ENCODE results near the gene ATG7.

Gene ATG7

DNA sequence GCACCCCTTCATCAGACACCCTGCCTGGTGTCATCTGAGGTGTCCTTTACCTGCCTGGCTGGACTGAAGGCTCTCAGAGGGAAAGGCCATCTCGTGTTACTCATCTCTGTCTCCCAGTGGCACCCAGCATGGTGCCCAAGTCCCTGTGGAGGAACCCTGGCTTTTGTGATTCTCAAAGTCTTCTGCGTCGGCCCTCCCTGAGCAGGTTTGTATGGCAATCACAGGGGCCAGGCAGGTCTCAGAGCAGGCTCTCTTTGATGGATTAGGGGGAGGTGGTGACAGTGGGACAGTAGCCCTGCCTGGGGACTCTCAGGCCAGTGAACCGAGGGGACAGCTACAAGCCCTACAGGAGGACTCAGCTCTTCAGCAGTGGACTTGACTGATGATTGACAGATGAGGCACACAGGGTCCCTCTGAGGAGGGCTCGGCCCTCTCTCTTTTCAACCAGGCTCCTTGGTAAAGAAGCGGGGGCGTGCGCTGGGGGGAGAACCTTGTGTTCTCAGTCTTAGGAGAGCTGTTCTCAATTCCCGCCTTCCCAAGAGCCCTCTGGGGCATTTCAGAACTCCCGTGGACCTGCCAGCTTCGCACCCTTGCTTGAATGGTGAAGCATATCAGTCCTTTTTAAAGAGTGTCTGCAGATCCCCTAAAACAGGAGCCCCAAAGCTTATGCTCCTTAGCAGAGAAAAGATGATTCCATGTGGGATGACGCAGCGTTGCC lies 263.2 kb downstream of the ATG7 start:
- Histone ChIP-seq H3K4me1 (ENCODE audit: control insufficient read depth in 2 of 2, insufficient read depth in 1 of 2, low read depth in 1 of 2, low read length in 2 of 2) (peaks cover 7 to 12% of the 10 kb centered on the region in 2 donors), H3K4ac (ENCODE audit: low read length) (no peak overlapping the region), H3K14ac (ENCODE audit: low read length) (no peak overlapping the region), H3K36me3 (replicated peaks in 1 of 2; ENCODE audit: control insufficient read depth in 2 of 2, insufficient read depth in 2 of 2, low read length in 2 of 2) (no peaks in the 10 kb centered on the region), H2BK15ac (ENCODE audit: low read length) (no peak overlapping the region), H2AFZ (ENCODE audit: low read length) (no peak overlapping the region), H3K27me3 (ENCODE audit: control insufficient read depth in 3 of 3, insufficient read depth in 3 of 3, low read depth in 1 of 3, low read length in 3 of 3) (no peaks in the 10 kb centered on the region), H3K4me3 (ENCODE audit: low read length in 2 of 2) (no peak overlapping the region), H4K8ac (ENCODE audit: low read depth, low read length) (no peak overlapping the region), H2BK12ac (ENCODE audit: low read length) (no peak overlapping the region), H3K9ac (ENCODE audit: low read depth, low read length, poor library complexity) (no peak overlapping the region), H3K9me3 (replicated peaks in 1 of 2; ENCODE audit: control insufficient read depth in 2 of 2, insufficient read depth in 1 of 2, low read depth in 1 of 2, low read length in 2 of 2) (no peaks in the 10 kb centered on the region), H3K4me2 (ENCODE audit: insufficient read depth, low read length, poor library complexity, severe bottlenecking) (no peak overlapping the region), H3K23ac (ENCODE audit: low read depth, low read length, poor library complexity) (no peak overlapping the region), H3K18ac (ENCODE audit: low read length) (no peak overlapping the region), H3K79me1 (ENCODE audit: low read depth, low read length) (no peaks in the 10 kb centered on the region), H2AK5ac (ENCODE audit: low read depth, low read length) (no peak overlapping the region), H3K27ac (replicated peaks; ENCODE audit: low read length) (no peak overlapping the region), H2BK120ac (ENCODE audit: low read depth, low read length) (no peak overlapping the region), H4K91ac (ENCODE audit: low read depth, low read length, poor library complexity) (no peak overlapping the region), H2BK5ac (ENCODE audit: low read length) (no peak overlapping the region)
- WGBS, 2 donors (ENCODE audit: extremely low coverage in 2 of 2, insufficient read length in 2 of 2, insufficient replicate concordance in 1 of 2): no CpG with 5 or more reads among the region's 13 CpGs
- DNase-seq (ENCODE audit: low spot score): no peak

DNA sequence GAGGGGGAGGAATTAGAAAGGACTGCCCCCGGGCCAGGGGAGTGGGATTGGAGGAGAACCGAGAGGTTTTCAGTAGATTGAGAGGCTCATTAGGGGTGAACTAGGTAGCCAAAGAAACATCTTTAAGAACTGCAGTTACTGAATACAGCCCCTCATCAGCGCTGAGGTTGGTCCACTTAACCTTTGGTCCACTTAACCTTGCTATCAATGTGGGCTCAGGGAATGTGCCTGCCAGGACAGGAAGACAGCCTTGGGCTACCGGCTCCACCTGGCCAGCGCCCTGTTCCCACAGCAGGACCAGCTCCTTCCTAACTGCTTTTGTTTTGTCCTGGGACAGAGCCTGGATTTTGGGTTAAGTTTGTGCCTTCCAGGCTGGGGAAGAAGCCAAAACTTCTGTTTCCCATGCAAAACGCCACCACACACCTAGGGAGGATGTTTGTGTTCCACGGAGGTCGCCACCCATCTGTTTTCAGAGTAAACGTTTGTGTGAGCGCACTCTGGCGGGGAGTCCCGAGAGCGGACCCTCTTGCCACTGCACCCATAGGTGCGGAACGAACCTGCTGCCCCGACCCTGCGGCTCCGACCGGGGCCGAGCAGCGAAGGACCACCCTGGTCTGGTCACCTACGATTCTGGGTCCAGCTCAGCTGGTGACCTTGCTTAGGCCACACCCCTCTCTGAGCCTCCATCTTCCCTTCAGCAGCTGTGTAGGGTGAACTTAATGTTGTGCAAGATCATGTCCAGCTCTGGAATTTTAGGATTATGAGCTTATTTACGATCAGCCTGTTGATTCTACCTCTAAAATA lies 264.1 kb downstream of the ATG7 start:
- no peak overlapping the region for H3K4me2 ChIP-seq (ENCODE audit: insufficient read depth, low read length, poor library complexity, severe bottlenecking)
- no peaks in the 10 kb centered on the region for H3K79me1 ChIP-seq (ENCODE audit: low read depth, low read length)
- no CpG with 5 or more reads among the region's 23 CpGs for WGBS, 2 donors (ENCODE audit: extremely low coverage in 2 of 2, insufficient read length in 2 of 2, insufficient replicate concordance in 1 of 2)
- H4K91ac ChIP-seq (ENCODE audit: low read depth, low read length, poor library complexity): no peak overlapping the region
- H3K9me3 ChIP-seq (replicated peaks in 1 of 2; ENCODE audit: control insufficient read depth in 2 of 2, insufficient read depth in 1 of 2, low read depth in 1 of 2, low read length in 2 of 2): no peaks in the 10 kb centered on the region
- no peak overlapping the region for H2BK5ac ChIP-seq (ENCODE audit: low read length)
- no peak overlapping the region for H2AK5ac ChIP-seq (ENCODE audit: low read depth, low read length)
- no peak overlapping the region for H3K18ac ChIP-seq (ENCODE audit: low read length)
- no peak overlapping the region for H2BK12ac ChIP-seq (ENCODE audit: low read length)
- no peak overlapping the region for H3K27ac ChIP-seq (replicated peaks; ENCODE audit: low read length)
- peaks cover 7 to 12% of the 10 kb centered on the region in 2 donors for H3K4me1 ChIP-seq (ENCODE audit: control insufficient read depth in 2 of 2, insufficient read depth in 1 of 2, low read depth in 1 of 2, low read length in 2 of 2)
- H3K4me3 ChIP-seq (ENCODE audit: low read length in 2 of 2): no peak overlapping the region
- H3K9ac ChIP-seq (ENCODE audit: low read depth, low read length, poor library complexity): no peak overlapping the region
- H2AFZ ChIP-seq (ENCODE audit: low read length): no peak overlapping the region
- no peak overlapping the region for H4K8ac ChIP-seq (ENCODE audit: low read depth, low read length)
- no peak overlapping the region for H3K4ac ChIP-seq (ENCODE audit: low read length)
- H3K27me3 ChIP-seq (ENCODE audit: control insufficient read depth in 3 of 3, insufficient read depth in 3 of 3, low read depth in 1 of 3, low read length in 3 of 3): no peaks in the 10 kb centered on the region
- no peak overlapping the region for H3K14ac ChIP-seq (ENCODE audit: low read length)
- no peak overlapping the region for H3K23ac ChIP-seq (ENCODE audit: low read depth, low read length, poor library complexity)
- H2BK15ac ChIP-seq (ENCODE audit: low read length): no peak overlapping the region
- no peak for DNase-seq (ENCODE audit: low spot score)
- H3K36me3 ChIP-seq (replicated peaks in 1 of 2; ENCODE audit: control insufficient read depth in 2 of 2, insufficient read depth in 2 of 2, low read length in 2 of 2): no peaks in the 10 kb centered on the region
- no peak overlapping the region for H2BK120ac ChIP-seq (ENCODE audit: low read depth, low read length)

DNA sequence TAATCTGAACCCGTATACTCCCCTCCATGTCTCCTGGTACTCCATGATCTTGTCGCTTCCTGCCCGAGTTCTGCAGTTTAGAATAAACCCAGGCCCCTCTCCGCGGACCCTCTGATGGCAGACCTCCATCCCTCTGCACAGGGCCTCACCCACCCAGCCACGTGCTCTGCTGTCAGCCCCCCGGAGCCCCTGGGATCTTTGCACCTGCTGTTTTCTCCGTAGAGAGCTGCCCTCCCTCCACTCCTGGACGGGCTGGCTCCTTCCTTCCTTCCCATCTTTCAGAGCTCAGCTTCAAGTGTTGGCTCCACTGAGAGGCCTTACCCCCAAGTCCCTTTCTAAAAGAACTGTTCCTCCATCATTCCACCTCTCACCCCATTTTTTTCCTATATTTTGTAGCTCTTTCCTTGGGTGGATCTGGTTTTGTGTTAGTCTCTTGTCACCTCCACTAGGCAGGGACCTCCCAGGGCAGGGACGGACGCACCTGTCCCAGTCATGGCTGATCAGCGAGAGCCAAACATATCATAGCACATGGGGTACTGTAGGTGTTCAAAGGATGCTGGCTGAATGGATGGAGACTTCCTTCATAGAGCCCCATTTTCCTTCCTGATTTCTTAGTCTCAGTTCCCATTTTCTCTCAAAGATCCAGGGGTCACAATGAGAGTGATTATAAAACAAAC lies 264.9 kb downstream of the ATG7 start:
- no peak for DNase-seq (ENCODE audit: low spot score)
- no peak overlapping the region for H4K8ac ChIP-seq (ENCODE audit: low read depth, low read length)
- no peaks in the 10 kb centered on the region for H3K36me3 ChIP-seq (replicated peaks in 1 of 2; ENCODE audit: control insufficient read depth in 2 of 2, insufficient read depth in 2 of 2, low read length in 2 of 2)
- H2BK12ac ChIP-seq (ENCODE audit: low read length): no peak overlapping the region
- no peak overlapping the region for H3K4me2 ChIP-seq (ENCODE audit: insufficient read depth, low read length, poor library complexity, severe bottlenecking)
- no peak overlapping the region for H2AFZ ChIP-seq (ENCODE audit: low read length)
- no peak overlapping the region for H4K91ac ChIP-seq (ENCODE audit: low read depth, low read length, poor library complexity)
- no peak overlapping the region for H3K4me3 ChIP-seq (ENCODE audit: low read length in 2 of 2)
- no peak overlapping the region for H2BK5ac ChIP-seq (ENCODE audit: low read length)
- no peak overlapping the region for H3K27ac ChIP-seq (replicated peaks; ENCODE audit: low read length)
- no CpG with 5 or more reads among the region's 12 CpGs for WGBS, 2 donors (ENCODE audit: extremely low coverage in 2 of 2, insufficient read length in 2 of 2, insufficient replicate concordance in 1 of 2)
- peaks cover 7 to 12% of the 10 kb centered on the region in 2 donors for H3K4me1 ChIP-seq (ENCODE audit: control insufficient read depth in 2 of 2, insufficient read depth in 1 of 2, low read depth in 1 of 2, low read length in 2 of 2)
- no peaks in the 10 kb centered on the region for H3K79me1 ChIP-seq (ENCODE audit: low read depth, low read length)
- H2BK120ac ChIP-seq (ENCODE audit: low read depth, low read length): no peak overlapping the region
- no peaks in the 10 kb centered on the region for H3K9me3 ChIP-seq (replicated peaks in 1 of 2; ENCODE audit: control insufficient read depth in 2 of 2, insufficient read depth in 1 of 2, low read depth in 1 of 2, low read length in 2 of 2)
- H3K4ac ChIP-seq (ENCODE audit: low read length): no peak overlapping the region
- no peak overlapping the region for H2AK5ac ChIP-seq (ENCODE audit: low read depth, low read length)
- no peaks in the 10 kb centered on the region for H3K27me3 ChIP-seq (ENCODE audit: control insufficient read depth in 3 of 3, insufficient read depth in 3 of 3, low read depth in 1 of 3, low read length in 3 of 3)
- no peak overlapping the region for H3K23ac ChIP-seq (ENCODE audit: low read depth, low read length, poor library complexity)
- no peak overlapping the region for H3K18ac ChIP-seq (ENCODE audit: low read length)
- no peak overlapping the region for H2BK15ac ChIP-seq (ENCODE audit: low read length)
- H3K9ac ChIP-seq (ENCODE audit: low read depth, low read length, poor library complexity): no peak overlapping the region
- H3K14ac ChIP-seq (ENCODE audit: low read length): no peak overlapping the region

DNA sequence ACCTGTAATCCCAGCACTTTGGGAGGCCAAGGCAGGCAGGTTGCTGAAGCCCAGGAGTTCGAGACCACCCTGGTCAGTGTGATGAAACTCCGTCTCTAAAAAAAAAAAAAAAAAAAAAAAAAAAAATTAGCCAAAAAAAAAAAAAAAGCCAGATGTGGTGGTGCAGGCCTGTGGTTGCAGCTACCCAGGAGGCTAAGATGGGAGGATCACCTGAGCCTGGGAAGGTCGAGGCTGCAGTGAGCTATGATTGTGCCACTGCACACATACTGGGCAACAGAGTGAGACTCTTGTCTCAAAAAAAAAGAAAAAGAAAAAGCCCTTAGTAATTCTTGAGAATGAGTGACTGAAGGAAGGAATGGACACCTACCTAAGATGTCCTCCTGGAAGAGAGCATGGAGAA lies 266.4 kb downstream of the ATG7 start:
- Histone ChIP-seq H3K27ac (replicated peaks; ENCODE audit: low read length) (no peak overlapping the region), H2BK120ac (ENCODE audit: low read depth, low read length) (no peak overlapping the region), H3K4me1 (ENCODE audit: control insufficient read depth in 2 of 2, insufficient read depth in 1 of 2, low read depth in 1 of 2, low read length in 2 of 2) (peaks cover 3 to 4% of the 10 kb centered on the region in 2 donors), H2AK5ac (ENCODE audit: low read depth, low read length) (no peak overlapping the region), H3K4me3 (ENCODE audit: low read length in 2 of 2) (no peak overlapping the region), H2AFZ (ENCODE audit: low read length) (no peak overlapping the region), H3K9ac (ENCODE audit: low read depth, low read length, poor library complexity) (no peak overlapping the region), H4K91ac (ENCODE audit: low read depth, low read length, poor library complexity) (no peak overlapping the region), H3K14ac (ENCODE audit: low read length) (no peak overlapping the region), H3K79me1 (ENCODE audit: low read depth, low read length) (peaks cover 2% of the 10 kb centered on the region), H3K27me3 (ENCODE audit: control insufficient read depth in 3 of 3, insufficient read depth in 3 of 3, low read depth in 1 of 3, low read length in 3 of 3) (no peaks in the 10 kb centered on the region), H2BK5ac (ENCODE audit: low read length) (no peak overlapping the region), H4K8ac (ENCODE audit: low read depth, low read length) (no peak overlapping the region), H3K4ac (ENCODE audit: low read length) (no peak overlapping the region), H3K23ac (ENCODE audit: low read depth, low read length, poor library complexity) (no peak overlapping the region), H3K9me3 (replicated peaks in 1 of 2; ENCODE audit: control insufficient read depth in 2 of 2, insufficient read depth in 1 of 2, low read depth in 1 of 2, low read length in 2 of 2) (no peaks in the 10 kb centered on the region), H3K4me2 (ENCODE audit: insufficient read depth, low read length, poor library complexity, severe bottlenecking) (no peak overlapping the region), H3K18ac (ENCODE audit: low read length) (no peak overlapping the region), H2BK15ac (ENCODE audit: low read length) (no peak overlapping the region), H3K36me3 (replicated peaks in 1 of 2; ENCODE audit: control insufficient read depth in 2 of 2, insufficient read depth in 2 of 2, low read length in 2 of 2) (no peaks in the 10 kb centered on the region), H2BK12ac (ENCODE audit: low read length) (no peak overlapping the region)
- no CpG with 5 or more reads among the region's 3 CpGs for WGBS, 2 donors (ENCODE audit: extremely low coverage in 2 of 2, insufficient read length in 2 of 2, insufficient replicate concordance in 1 of 2)
- DNase-seq (ENCODE audit: low spot score): no peak
